Fibroblast of the conjunctiva (primary cell): Measurements from ENCODE around the gene SHROOM1.
A peak's percentile ranks its signal among the peaks of the same experiment; 100 is the strongest.
"Not testable (repeated sequence)": the region's sequence is repeated elsewhere in the genome, so short reads cannot be mapped to it uniquely, and the experiment has no call there.

ENCODE experiments used
- DNase-seq: peaks from one replicate; pipeline ENCODE4 v3.0.0-alpha.2; 2010; ENCODE audit warnings: low read depth

The SHROOM1 gene

DNA sequence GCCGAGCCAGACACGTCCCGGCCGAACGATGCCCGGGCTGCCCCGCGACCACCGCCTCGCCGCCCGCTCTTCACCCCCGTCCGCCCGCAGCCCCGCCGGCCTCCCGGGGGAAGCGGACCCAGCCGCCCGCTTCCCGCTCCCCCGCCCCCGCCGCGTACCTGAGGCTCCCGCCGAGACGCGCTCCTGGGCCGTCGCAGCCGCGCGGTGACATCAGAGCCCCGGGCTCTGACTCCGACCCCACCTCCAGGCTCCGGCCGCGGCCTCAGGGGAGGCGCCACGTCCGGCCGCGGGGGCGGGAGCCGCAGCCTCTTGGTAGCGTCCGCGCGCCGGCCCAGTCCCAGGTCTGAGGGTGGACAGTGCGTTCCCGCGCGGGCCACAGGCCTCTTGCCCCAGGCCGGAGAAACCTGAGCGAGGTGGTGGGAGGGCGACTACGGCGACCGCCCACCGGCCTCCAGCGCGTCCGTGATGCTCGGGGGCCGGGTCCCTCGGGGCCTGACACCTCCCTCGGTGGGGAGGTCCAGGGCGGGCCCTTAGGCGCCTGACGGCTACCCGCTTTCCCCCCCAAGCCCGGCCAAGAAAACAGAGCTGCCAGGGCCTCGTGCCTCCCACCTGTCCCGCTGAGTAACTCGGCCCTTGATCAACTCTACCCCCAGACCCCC lies at the start of gene SHROOM1:
SHROOM1 (minus strand) TSS at position 212 of the 659 bp plus-strand sequence. CDS start 4,507 bp downstream, outside the sequence.
- no peak for DNase-seq

- DNase-seq, result no peak
These were observed 47.5 kb upstream of the SHROOM1 start for GRCh38 chr5:132877938-132878337.

DNA sequence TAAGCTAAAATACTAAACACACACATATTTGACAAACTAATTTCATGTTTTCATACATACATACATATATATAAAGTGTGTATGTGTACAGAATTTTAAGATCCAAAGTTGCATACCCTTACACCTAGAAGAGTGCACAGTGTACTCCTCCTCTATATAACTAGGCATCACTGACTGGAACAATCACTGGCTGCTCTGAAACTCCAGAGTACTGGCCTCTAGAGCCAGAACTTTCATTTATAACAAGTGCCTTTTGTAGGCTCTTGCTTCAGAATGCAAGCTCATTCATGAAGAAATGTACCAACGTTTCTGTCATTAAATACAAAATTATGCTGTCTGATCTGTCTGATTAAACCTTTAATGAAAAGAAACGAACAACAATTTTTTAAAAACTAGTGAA lies 47.0 kb upstream of the SHROOM1 start:
- no peak for DNase-seq

DNA sequence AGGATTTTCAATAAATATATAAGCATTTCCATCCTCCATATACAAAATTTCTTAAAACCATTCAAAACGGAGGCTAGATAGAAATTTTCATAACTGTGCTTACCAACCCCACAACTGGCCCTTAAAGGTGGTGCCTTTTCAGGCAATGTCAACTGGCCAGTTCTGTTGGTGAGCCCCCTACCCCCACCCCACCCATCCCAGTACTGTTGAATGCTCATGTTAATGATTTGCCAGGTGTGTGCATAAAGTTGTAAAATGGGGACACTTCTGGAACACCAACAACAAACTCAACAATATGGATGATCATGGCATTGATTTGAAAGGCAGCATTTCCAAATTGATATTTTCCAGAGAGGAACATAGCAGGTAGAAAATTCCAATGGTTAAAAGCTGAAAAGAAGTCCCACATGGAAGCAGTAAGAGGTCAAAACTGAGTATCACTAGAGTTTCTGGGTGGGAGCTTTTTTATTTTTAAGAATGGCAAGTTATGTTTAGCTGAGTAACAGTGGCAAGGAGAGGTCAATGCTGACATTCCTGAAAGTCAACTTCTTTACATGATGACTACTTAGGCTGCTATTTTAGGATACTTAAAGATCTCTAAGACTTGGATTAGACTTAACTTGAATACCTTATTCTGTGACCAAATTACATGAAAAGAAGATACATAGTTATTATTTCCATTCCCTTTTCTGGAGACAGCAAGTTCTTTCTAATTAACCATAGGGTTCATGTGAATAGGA lies 45.7 kb upstream of the SHROOM1 start:
- DNase-seq, result no peak

GRCh38 chr5:132873930-132874271 lies 43.5 kb upstream of the SHROOM1 start:
- no peak for DNase-seq

DNA sequence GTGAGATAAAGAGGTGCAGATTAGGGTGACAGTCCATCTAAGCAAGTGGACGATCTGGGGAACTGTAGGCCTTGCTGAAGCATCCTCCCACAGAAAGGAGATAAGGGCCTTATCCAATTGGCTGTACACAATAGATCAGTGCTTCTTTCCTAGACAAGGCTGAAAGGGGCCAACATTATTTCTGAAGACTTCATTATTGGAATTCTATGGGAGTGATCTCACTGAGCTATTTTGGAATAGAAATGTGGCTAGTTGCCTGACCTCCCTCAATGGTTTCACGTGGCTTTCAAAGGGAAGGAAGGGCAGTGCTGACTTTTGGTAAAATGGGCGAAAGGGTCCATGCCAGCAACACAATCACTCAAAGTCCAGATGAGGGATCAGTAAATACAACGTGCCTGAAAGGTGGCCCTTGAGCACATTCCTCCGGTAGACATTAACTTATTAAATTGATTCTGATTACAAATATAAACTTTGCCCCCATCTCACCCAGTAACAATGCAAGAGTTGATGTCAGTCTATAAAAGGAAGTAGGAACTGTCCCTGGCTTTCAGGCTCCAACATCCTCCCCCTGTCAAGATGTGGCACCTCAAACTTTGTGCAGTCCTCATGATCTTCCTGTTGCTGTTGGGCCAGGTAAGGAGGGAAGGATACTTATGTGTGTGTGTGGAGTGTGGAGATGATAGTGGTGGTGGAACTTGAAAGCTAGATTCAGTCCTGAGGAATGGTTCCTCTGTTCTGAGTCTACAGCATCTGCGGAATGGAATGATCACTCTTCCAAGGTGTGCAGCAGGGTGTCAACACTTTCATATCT lies 42.9 kb upstream of the SHROOM1 start, which contains the start of gene LEAP2:
LEAP2 (plus strand) TSS at position 550 of the 811 bp plus-strand sequence; CDS start at position 577, 27 bp downstream.
- no peak for DNase-seq

DNA sequence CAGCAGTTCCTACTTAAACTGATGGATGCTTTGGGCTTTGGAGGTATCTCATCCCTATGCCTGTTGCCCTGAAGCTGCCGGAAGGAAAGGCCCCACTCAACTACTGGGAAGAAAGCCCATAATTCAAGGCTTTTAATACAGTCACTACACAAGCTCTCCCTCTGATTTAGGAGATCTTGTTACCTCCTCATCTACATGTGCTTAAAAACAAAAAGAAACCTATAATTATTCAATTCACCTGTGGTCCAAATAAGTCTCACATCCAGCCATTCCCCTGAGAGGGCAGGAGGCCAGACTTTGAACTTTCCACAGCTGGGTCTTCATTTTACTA lies 42.3 kb upstream of the SHROOM1 start:
- no peak for DNase-seq

DNA sequence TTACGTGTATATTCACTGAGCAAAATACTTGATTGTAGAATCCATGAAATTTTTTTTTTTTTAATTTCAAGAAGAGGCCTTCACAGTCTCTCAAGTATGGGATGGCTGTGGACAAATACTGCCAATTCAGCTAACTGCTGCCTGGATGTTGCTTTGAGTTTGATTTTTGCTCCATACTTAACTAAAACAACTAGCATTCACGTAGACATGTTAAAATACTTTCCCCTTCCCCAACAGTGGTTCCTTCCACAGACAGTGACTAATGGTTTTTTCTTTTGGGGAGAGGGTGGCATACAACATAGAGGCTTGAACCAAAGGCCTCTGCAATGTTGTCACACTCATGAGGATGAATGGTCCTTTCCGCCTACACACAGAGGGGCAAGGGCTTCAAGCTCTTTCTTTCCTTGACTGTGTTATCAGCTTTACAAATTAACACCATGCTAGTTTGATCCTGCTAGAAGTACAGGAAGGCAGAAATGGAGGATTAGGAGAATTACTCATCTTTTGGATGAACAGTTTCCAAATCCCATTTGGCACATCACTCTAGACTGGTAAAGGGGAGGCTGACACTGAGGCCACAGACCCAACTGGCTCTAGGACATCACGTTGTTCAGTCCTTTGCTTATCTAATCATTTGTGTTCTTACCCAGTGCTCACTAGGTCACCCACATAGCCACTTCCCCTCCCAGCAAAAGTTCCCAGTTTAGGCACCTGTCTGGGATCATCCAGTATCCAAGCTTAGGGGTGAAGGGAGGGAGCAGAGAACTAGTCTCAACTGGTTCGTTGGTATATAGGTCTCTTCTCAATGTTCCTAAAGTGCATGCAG lies 41.2 kb upstream of the SHROOM1 start:
- no peak for DNase-seq

GRCh38 chr5:132870801-132871200 lies 40.4 kb upstream of the SHROOM1 start:
- no peak for DNase-seq

DNA sequence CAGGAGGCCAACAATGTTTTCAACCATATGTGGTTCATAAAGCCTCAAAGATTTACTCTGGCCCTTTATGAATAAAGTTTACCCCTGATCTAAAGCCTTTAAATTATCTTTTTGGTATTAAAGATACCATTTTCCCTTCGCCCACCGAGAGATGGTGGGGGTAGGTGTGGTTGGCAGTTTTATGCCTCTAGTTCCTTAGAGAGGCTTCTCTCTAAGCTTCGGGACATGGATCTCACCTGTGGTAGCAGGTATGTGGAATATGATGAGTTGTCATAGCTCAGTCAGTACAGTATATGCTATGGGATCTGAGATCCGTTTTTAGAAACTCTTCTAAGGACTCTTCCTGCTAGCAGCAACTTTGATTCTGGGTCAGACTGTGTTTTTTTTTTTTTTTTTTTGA lies 38.3 kb upstream of the SHROOM1 start:
- no peak for DNase-seq

- no peak for DNase-seq
These were observed 36.6 kb upstream of the SHROOM1 start for GRCh38 chr5:132867046-132867451.

GRCh38 chr5:132866342-132867045 lies 36.0 kb upstream of the SHROOM1 start, which contains the start of the genes GDF9 and UQCRQ:
TSS of gene GDF9 (minus strand) at chr5:132866469. CDS start at chr5:132864533, 1,936 bp downstream.
TSS of gene UQCRQ (plus strand) at chr5:132866642. CDS start at chr5:132866882, 240 bp downstream.
- peak; percentile 99 for DNase-seq

DNA sequence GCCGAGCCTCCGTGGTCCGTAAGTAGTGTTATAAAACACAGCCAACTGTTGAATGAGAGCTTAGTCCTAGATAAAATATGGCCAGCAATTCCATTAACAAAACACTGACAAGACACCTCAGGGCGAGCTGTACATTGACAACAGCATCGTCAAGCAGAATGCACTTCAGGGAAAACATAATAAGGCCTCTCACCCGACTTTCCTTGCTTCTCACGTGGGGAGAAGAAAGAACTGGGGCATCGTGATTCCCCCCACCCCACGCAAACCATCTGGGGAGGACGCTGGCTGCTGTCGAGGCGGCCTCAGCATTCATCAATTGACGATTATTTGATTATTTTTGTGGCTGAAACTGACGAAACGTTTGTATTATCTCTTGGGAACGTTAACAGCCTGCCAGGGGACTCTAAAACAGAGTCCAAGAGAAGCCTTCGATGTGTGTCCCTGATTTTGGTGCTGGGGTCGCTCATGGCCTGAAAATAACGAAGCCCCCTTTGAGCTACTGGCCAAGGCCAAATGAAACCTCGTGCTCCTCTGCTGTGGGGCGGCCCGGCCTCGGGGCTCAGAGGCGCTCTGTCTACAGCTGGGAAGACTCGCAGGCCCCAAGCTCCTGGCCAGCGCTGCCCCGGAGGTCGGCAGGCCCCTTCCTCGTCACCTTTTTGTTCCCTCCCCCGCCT lies 35.4 kb upstream of the SHROOM1 start:
- no peak for DNase-seq

- DNase-seq, result no peak
These were observed 30.3 kb upstream of the SHROOM1 start for GRCh38 chr5:132860742-132861141.

DNA sequence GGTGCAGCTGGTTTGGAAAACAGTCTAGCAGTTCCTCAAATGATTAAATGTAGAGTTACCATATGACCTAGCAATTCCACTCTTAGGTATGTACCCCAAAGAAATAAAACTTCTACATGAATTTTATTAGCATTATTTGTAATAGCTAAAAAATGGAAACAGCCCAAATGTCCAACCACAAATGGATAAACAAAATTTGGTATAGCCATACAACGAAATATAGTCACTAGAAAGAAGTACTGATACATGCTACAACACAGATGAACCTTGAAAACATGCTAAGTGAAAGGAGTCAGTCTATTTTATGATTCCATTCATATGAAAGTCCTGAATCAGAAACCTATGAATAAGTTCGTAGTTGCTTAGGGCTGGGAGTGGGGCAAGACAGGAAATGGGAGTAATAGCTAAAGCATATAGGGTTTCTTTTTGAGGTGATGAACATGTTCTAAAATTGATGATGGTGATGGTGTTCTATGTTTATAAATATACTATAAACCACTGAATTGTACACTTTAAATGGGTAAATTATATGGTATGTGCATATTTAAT lies 29.5 kb upstream of the SHROOM1 start:
- DNase-seq, result no peak

DNA sequence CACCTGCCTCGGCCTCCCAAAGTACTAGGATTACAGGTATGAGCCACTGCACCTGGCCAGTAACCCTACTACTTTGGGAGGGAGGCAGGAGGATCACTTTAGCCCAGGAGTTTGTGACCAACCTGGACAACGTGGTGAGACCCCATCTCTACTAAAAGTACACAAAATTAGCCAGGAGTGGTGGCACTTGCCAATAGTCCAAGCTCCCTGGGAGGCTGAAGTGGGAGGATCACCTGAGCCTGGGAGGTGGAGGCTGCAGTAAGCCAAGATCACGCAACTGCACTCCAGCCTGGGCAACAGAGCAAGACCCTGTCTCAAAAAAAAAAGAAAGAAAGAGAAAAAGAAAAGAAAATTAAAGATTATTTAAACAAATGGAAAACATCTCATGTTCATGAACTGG lies 25.6 kb upstream of the SHROOM1 start:
- no peak for DNase-seq

DNA sequence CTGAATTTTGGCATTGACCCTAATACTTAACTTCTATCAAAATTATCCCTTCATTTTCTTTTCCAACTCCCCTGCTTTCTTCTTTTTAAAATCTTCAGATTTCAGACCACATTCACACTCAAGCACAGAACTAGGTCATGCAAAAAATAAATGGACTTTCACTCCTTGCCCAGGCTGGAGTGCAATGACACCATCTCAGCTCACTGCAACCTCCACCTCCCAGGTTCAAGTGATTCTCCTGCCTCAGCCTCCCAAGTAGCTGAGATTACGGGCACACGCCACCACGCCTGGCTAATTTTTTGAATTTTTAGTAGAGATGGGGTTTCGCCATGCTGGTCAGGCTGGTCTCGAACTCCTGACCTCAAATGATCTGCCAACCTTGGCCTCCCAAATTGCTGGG lies 24.5 kb upstream of the SHROOM1 start:
- DNase-seq, result not testable (repeated sequence)

DNA sequence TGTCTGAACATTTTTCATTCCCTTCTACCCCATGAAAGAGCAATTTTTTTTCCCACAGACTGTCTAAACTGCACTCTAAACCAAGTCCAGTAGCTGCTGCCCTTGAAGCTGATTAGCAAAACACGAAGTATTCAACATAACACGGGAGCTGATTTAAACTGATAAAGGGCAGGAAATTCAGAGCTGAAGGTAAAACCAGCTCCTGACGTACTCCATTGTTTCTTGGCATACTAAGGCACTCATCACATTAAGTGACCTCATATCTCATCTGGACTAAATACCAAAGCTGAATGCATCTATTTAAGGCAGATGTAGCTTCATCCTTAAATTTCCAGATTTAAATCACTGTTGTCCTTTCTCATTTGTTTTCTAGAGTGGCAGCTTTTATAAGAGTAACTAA lies 23.9 kb upstream of the SHROOM1 start:
- no peak for DNase-seq

DNA sequence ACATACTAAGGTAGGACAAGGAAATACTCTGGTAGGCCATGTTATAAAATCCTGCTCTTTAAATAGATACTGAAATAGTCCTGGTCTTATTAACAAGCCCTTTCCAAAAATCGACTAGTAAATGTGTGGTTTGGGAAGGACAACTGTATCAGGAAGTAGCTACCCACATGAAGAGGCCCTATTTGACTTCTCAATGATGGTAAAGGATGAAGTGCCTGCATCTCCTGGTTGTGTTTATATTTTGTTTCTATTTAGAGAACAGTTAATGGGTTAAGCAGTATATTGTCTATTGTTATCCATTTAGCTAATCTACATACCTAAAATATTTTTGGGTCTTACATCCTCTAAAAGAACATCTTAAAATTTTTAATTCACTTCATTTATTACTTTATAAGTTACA lies 23.3 kb upstream of the SHROOM1 start:
- no peak for DNase-seq

GRCh38 chr5:132853323-132853722 lies 22.9 kb upstream of the SHROOM1 start:
- DNase-seq, result no peak
